Measurements from ENCODE around the gene ECSCR. TPM values are rescaled to one million over a fixed set of nuclear protein-coding genes. Genes with fewer than 3 reads are reported as not detected.

Gene ECSCR
- total RNA-seq, 2 experiments from 2014 or later: not detected

DNA sequence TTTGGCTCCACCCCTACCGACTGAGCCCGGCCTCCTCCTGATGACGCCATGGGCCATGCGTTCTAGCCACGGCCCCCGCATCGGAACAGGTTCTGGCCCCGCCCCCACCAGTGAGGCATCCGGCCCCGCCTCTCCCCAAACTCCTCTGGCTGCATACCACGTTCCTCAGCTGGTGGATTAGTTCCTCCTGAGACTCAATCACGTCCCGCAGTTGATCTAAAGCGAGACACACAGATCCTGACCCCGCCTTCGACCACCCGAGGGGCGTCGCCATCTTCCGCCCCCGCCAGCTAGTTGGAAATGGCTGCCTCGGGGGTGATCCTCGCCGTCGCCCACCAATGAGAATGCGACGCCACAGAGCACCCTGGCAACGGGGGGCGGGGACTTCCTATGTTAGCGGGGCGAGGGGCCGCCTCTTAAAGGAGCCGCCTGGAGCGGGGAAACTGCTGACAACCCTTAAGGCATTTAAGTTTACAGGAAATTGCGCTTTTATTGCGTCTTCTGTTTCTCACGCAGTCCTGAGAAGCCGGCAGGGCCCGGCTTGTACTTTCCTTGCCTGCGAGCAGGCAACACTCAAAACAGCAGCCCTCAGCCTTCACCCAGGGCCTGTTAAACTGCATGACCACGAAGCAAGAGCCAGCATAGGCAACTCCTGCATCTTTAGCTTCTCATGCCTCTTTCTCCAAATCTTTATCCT, 58.6 kb downstream of the ECSCR start, which contains the start of gene SPATA24:
Gene SPATA24 (minus strand): TSS at position 303 of the 697 bp plus-strand sequence. CDS start 29 bp downstream, at position 274.
- Histone ChIP-seq H3K4me1 (ENCODE audit: insufficient read depth, low read length) (peaks cover 21% of the 10 kb centered on the region), H3K36me3 (ENCODE audit: insufficient read depth, low read length) (peaks cover 4% of the 10 kb centered on the region), H3K27me3 (ENCODE audit: control insufficient read depth in 1 of 2, insufficient read depth in 2 of 2, low read length in 2 of 2) (no peaks in the 10 kb centered on the region), H3K9me3 (ENCODE audit: control insufficient read depth in 1 of 2, insufficient read depth in 1 of 2, low read length in 2 of 2) (no peaks in the 10 kb centered on the region), H3K27ac (ENCODE audit: low read depth in 1 of 2, low read length in 2 of 2) (peak within 1 kb of the TSS; percentile 74 to 97), H3K4me3 (ENCODE audit: low read length) (peak within 1 kb of the TSS; percentile 71)
- peaks cover 35% of the 10 kb centered on the region for H3K4me1 Mint-ChIP-seq (ENCODE audit: low read depth)
- DNase-seq (peak; percentile 95 to 99 (median 98)), ATAC-seq (ENCODE audit: poor library complexity) (peak; percentile 85)
- no peaks in the 10 kb centered on the region for H3K27me3 Mint-ChIP-seq
- peak within 1 kb of the TSS; percentile 94 for H3K27ac Mint-ChIP-seq
- TF ChIP-seq, protein P1, sequence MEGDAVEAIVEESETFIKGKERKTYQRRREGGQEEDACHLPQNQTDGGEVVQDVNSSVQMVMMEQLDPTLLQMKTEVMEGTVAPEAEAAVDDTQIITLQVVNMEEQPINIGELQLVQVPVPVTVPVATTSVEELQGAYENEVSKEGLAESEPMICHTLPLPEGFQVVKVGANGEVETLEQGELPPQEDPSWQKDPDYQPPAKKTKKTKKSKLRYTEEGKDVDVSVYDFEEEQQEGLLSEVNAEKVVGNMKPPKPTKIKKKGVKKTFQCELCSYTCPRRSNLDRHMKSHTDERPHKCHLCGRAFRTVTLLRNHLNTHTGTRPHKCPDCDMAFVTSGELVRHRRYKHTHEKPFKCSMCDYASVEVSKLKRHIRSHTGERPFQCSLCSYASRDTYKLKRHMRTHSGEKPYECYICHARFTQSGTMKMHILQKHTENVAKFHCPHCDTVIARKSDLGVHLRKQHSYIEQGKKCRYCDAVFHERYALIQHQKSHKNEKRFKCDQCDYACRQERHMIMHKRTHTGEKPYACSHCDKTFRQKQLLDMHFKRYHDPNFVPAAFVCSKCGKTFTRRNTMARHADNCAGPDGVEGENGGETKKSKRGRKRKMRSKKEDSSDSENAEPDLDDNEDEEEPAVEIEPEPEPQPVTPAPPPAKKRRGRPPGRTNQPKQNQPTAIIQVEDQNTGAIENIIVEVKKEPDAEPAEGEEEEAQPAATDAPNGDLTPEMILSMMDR (IDR thresholded peaks at IDR 0.05): no peak
- intact Hi-C loops (cut with DNase I, micrococcal nuclease): loop anchor here in 1 of 2 experiments (2.0 to 10.0 kb wide), 9 partner anchors 35 to 1069 kb away; partner anchors contain the start of genes CDC25C, CYSTM1, DNAJC18 and EGR1
- H3K9me3 Mint-ChIP-seq: no peaks in the 10 kb centered on the region
- H3K4me3 Mint-ChIP-seq: peak within 1 kb of the TSS; percentile 92
- ChIA-PET CTCF (interaction anchor here (0.7 to 2.7 kb wide), 6 partner anchors 10 to 62 kb away, joined by 3 to 14 read pairs (median 6); partner anchors contain the start of gene PAIP2), POLR2A (interaction anchor here (0.6 to 3.0 kb wide), 21 partner anchors 10 to 861 kb away, joined by 3 to 29 read pairs (median 5); partner anchors contain the start of genes DNAJC18, ETF1, MATR3 and MZB1)
- peaks cover 5% of the 10 kb centered on the region for H3K36me3 Mint-ChIP-seq (ENCODE audit: low read depth)

DNA sequence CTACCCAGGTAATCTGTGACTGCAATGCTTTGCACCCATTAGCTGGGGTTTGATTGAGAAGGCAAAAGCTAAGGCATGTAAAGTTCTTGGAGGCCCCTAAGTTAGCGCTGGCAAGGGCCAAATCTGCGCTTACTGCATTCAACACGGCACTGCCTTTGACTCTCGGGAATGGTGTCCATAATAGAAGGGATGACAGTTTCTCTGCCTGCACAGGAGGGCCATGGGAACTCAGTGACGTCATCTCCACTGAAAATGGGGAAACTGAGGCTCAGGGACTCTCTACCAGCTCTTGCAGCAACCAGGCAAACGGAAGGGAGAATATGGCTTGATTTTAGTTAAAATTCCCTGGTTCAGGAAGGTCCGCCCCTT, 59.1 kb downstream of the ECSCR start:
- H3K4me1 Mint-ChIP-seq (ENCODE audit: low read depth): peaks cover 35% of the 10 kb centered on the region
- H3K9me3 Mint-ChIP-seq: no peaks in the 10 kb centered on the region
- POLR2A ChIA-PET: interaction anchor here (0.6 to 3.0 kb wide), 19 partner anchors 10 to 861 kb away, joined by 3 to 29 read pairs (median 5); partner anchors contain the start of genes DNAJC18, ETF1, MATR3 and MZB1
- H3K36me3 ChIP-seq (ENCODE audit: insufficient read depth, low read length): peaks cover 4% of the 10 kb centered on the region
- H3K27ac ChIP-seq (ENCODE audit: low read depth in 1 of 2, low read length in 2 of 2): peak overlapping the region; percentile 74 to 97
- H3K4me3 Mint-ChIP-seq: peak overlapping the region; percentile 92
- ATAC-seq (ENCODE audit: poor library complexity) (no peak), DNase-seq (no peak)
- H3K9me3 ChIP-seq (ENCODE audit: control insufficient read depth in 1 of 2, insufficient read depth in 1 of 2, low read length in 2 of 2): no peaks in the 10 kb centered on the region
- H3K36me3 Mint-ChIP-seq (ENCODE audit: low read depth): peaks cover 5% of the 10 kb centered on the region
- peaks cover 21% of the 10 kb centered on the region for H3K4me1 ChIP-seq (ENCODE audit: insufficient read depth, low read length)
- H3K27me3 Mint-ChIP-seq: no peaks in the 10 kb centered on the region
- H3K4me3 ChIP-seq (ENCODE audit: low read length): peak overlapping the region; percentile 71
- H3K27ac Mint-ChIP-seq: peak overlapping the region; percentile 94
- H3K27me3 ChIP-seq (ENCODE audit: control insufficient read depth in 1 of 2, insufficient read depth in 2 of 2, low read length in 2 of 2): no peaks in the 10 kb centered on the region
- intact Hi-C loops (cut with DNase I, micrococcal nuclease): loop anchor here in 1 of 2 experiments (2.0 to 10.0 kb wide), 8 partner anchors 61 to 1069 kb away; partner anchors contain the start of genes CDC25C, CYSTM1, EGR1 and FAM53C
- TF ChIP-seq, protein P1 (IDR thresholded peaks at IDR 0.05): no peak
- CTCF ChIA-PET: interaction anchor here (0.7 to 2.7 kb wide), 6 partner anchors 9 to 62 kb away, joined by 3 to 14 read pairs (median 6); partner anchors contain the start of genes PAIP2 and PROB1

DNA sequence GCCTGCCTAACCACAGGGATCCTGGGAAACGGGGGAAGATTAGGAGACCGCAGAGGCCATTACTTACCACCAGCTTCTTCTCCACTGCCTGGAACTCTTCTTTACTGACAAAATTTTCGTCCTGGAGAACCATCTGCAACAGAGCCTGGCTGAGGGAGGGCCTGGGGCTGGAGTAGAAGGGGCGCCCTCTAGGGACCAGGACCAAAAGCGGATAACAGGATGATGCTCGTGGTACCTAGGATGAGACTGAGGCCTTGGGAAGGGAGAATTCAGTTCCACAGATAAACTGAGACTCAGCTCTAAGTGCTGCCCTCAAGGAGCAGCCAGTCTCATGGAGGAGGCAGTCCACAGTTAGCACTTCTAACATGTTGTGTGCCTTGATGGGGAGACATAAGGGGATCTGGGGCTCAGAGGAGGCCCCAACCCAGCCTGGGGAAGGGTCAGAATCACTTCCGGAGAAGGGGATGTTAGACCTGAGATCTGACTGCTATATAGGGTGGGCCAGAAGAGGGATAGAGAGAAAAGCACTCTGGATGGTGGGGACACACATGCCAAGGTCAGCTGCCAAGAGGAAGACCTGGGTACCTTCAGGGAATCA, 59.9 kb downstream of the ECSCR start:
- Mint-ChIP-seq H3K36me3 (ENCODE audit: low read depth) (peaks cover 5% of the 10 kb centered on the region), H3K4me3 (peak overlapping the region; percentile 92), H3K27ac (peak overlapping the region; percentile 94), H3K9me3 (no peaks in the 10 kb centered on the region), H3K4me1 (ENCODE audit: low read depth) (peaks cover 31% of the 10 kb centered on the region), H3K27me3 (no peaks in the 10 kb centered on the region)
- Histone ChIP-seq H3K36me3 (ENCODE audit: insufficient read depth, low read length) (peaks cover 4% of the 10 kb centered on the region), H3K27ac (ENCODE audit: low read depth in 1 of 2, low read length in 2 of 2) (peak overlapping the region; percentile 74 to 97), H3K4me1 (ENCODE audit: insufficient read depth, low read length) (peaks cover 21% of the 10 kb centered on the region), H3K9me3 (ENCODE audit: control insufficient read depth in 1 of 2, insufficient read depth in 1 of 2, low read length in 2 of 2) (no peaks in the 10 kb centered on the region), H3K4me3 (ENCODE audit: low read length) (no peak overlapping the region), H3K27me3 (ENCODE audit: control insufficient read depth in 1 of 2, insufficient read depth in 2 of 2, low read length in 2 of 2) (no peaks in the 10 kb centered on the region)
- CTCF ChIA-PET: interaction anchor here (0.6 to 2.7 kb wide), 7 partner anchors 8 to 1050 kb away, joined by 3 to 14 read pairs (median 3); partner anchors contain the start of genes KDM3B, PAIP2 and PROB1
- intact Hi-C loops (cut with DNase I, micrococcal nuclease): loop anchor here in 1 of 2 experiments (2.0 to 10.0 kb wide), 8 partner anchors 60 to 1068 kb away; partner anchors contain the start of genes CDC25C, CYSTM1, EGR1 and FAM53C
- POLR2A ChIA-PET: interaction anchor here (0.7 to 3.0 kb wide), 9 partner anchors 9 to 860 kb away, joined by 3 to 29 read pairs (median 11); partner anchors contain the start of genes ETF1, MATR3, MZB1 and PAIP2
- ATAC-seq (ENCODE audit: poor library complexity) (no peak), DNase-seq (peak in 3 of 14 experiments; percentile 42 to 56 (median 43))
- TF ChIP-seq, protein P1 (IDR thresholded peaks at IDR 0.05): peak; percentile 29

Measured in CD4-positive, alpha-beta T cell (primary cell).